NCI-H1092 treated with DMSO at 0.1 percent for 48 hours (cell line): ENCODE results near the gene DAPK2.

Experiments
- DNase-seq: peaks from one replicate; lab custom pipeline; 2025; lab: John Stamatoyannopoulos, UW

Gene DAPK2

DNA sequence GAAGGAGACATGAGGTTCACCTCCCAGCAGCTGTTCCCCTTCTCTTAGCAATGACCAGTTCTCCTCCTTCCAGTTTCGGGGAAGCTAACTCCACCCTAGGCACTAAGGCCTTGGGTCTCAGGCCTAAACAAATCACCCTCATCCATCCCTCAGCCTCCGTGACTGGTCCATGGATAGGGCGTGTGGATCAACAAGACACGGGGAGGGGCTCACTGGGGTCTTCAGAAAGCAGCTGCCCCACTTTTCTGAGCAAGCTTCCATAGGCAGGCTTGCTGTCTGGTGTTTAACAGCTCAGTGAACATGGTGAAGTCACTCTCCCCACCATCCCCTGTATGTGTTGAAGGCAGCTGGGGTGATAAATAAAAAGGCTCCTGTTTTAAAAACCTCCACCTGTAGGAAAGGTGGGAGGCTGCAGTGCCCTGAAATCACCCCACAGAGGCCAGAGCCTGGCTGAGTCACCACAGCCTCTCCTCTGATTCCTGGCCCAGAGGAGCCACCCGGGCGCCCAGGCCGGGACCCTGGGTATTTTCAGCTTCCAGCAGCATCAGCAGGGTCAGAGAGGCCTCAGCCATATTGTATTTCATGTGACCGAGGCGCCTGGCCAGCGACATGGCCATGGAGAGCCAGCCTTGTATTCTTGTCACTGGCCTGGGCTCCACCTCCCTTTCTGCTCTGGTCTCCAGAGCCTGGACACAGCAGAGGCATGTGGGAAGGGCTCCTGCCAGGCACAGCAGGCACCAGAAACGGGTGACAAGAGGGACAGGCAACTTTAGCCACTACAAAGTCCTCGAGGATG is 152.2 kb downstream of the DAPK2 start:
- DNase-seq = no peak

GRCh38 chr15:63892794-63893441 is 153.4 kb downstream of the DAPK2 start:
- no peak for DNase-seq

GRCh38 chr15:63891768-63892133 is 154.5 kb downstream of the DAPK2 start:
- no peak for DNase-seq

DNA sequence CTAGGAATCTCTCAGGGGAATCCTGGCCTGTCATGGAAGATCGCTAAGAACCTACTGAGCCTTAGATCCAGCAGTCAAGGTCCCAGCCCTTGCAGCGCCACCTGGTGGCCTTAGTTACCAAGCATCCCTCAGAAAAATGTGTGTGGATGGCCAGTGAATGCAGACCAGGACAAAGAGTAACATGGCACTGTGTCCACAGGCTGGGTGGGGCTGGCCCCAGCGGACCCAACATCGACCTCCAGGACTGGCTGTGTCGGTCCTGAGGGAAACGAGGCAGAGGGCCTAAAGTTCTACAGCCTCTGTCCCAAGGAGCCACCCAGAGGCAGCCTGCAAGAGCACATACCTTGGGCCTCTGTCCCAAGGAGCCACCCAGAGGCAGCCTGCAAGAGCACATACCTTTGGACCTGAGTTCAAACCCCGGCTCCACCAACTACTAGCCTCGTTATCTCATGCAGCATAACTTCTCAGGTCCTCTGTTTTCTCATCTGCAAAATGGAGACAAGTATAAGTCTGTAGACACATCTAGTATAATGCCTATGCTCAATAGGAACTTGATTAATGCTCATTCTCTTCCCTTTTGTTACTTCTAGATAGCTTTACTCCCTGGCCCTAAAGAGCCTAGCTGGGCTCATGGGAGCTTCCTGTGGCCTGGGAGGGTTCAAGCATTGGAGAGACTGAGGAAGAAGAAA is 155.1 kb downstream of the DAPK2 start:
- peak; percentile 53 for DNase-seq

GRCh38 chr15:63890617-63891016 is 155.7 kb downstream of the DAPK2 start:
- DNase-seq = no peak

GRCh38 chr15:63889831-63890230 is 156.5 kb downstream of the DAPK2 start:
- no peak for DNase-seq

DNA sequence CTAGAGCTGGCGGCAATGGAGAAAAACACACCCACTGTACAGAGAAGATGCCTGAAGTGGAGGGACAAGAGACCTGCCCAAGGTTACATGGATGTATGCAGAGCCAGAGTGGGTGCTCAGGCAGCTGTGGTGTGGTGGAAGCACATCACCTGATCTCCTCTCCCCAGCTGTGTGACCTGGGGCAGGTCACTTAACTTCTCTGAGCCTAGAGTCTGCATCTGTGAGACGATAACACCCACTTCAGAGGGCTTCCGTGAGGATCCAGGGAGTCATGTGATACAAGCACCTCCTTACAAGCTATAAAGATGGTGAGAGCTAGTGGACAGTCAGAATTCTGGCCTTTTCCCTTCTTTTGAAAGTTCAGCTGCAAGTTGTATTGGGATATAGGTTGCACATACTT is 157.5 kb downstream of the DAPK2 start:
- no peak for DNase-seq

DNA sequence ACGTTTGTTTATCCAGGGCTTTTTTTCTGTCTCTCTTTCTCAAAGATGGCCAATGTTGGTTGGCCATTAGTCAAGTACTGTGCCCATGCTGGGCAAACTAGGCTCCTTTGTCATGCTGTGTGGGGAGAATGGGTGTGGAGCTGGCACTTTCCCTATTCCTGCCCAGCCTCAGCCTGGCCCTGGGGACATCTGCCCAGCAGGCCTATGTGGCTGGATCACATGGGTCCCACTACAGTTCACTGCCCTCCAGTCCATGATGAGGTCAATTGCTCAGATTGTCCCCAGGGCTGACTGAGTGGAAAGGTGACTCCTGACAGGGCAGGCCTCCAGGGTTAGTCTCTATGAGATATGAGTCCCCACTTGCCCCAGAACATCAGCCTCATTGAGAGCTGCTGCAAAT is 158.1 kb downstream of the DAPK2 start:
- no peak for DNase-seq

GRCh38 chr15:63887630-63888029 is 158.7 kb downstream of the DAPK2 start:
- no peak for DNase-seq

- no peak for DNase-seq
These were observed 161.3 kb downstream of the DAPK2 start for GRCh38 chr15:63884953-63885352.

DNA sequence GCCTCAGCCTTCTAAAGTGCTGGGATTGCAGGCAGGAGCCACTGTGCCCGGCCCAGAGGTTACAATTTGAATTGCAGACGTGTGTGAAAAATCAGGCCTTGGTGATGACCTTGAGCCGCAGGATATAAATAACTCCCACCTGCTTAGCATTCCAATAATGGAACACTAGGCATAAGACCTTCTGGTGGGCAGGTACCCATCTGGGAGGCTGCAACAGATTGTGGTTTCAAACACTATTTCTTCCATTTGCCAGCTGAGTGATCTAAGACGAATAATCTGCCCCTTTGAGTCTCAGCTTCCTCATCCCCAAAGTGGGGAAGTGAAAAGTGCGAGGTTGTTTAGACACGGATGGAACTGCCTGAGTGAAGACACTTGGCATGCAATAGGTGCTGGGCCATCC is 164.9 kb downstream of the DAPK2 start:
- no peak for DNase-seq

- no peak for DNase-seq
These were observed 165.5 kb downstream of the DAPK2 start for GRCh38 chr15:63880744-63881143.

- DNase-seq = no peak
These were observed 166.3 kb downstream of the DAPK2 start for GRCh38 chr15:63879995-63880394.

- DNase-seq = no peak
These were observed 167.1 kb downstream of the DAPK2 start for GRCh38 chr15:63879211-63879610.

- DNase-seq = no peak
These were observed 168.5 kb downstream of the DAPK2 start for GRCh38 chr15:63877713-63878271.

DNA sequence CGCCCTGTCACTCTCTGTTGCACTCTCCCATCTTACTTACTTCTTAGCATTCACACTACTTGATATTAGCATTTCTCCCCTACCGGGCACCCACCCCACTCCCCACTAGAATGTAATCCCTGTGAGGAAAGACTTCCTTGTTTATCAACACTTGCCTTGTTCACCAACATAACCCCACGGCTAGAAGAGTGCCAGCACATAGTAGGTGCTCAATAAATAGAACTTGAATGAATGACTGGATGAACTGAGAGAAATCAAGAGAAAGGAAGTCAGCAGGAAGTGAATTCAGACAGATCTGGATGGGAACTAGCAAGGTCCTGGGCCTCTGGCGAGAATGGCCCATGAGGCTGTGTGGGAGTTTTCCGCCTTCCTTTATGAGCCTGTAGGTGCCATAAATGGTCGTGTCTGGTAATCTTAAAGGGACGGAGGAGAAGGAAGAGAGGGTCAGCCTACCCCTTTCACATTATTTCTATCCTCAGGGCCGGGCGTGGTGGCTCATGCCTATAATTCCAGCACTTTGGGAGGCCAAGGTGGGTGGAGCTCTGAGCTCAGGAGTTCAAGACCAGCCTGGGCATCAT is 170.1 kb downstream of the DAPK2 start:
- no peak for DNase-seq

DNA sequence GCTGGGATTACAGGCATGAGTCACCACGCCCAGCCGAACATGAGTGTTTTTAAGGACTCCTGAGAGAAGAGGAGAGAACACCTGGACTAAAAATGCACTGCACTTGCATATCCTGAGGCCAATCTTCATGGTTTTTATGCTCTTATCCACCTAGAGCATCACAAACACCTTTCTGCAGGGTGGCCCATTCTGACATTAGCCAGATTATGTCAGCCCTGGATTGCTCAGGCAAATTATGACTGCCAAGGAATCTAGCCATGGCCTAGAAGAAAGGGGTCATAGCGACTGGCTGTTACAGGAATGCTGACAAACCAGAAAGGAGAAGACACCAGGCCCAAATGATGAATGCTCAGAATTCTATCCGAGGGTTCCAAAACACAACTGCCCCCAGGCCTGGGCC is 171.7 kb downstream of the DAPK2 start:
- no peak for DNase-seq

DNA sequence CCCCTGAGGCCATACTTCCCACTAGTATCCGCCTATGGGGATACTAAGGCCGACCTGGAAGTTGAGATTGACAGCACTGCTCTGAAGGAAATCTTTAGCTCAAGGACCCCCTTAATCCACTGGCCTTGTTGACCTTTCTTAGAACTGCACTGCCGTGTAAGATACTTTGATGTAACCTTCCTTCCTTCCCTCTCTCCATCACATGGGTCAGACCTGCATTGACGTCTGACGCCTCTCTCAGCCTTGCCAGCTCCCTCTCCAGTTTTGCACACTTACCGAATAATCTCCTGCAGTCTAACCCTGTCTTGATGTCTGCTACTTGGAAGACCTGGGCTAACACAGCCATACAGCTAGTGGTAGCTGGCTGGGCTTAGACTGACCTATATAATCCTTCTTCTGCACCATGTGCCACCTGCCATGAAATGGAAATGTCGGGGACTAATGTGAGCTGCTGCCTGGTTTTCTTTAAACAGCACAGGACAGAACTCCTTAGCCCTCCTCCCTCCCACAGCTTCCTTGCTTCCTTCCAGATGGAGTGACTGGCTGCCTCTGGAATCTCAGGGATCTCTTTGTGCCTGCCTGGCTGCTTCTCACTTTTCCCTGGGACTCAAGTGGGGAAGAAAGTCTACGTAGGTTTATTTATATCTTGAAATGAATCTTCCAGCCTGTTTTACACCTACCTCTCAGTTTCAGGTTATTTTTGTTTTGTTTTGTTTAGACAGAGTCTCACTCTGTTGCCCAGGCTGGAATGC is 173.3 kb downstream of the DAPK2 start:
- DNase-seq = no peak

- no peak for DNase-seq
These were observed 175.6 kb downstream of the DAPK2 start for GRCh38 chr15:63870487-63871209.

DNA sequence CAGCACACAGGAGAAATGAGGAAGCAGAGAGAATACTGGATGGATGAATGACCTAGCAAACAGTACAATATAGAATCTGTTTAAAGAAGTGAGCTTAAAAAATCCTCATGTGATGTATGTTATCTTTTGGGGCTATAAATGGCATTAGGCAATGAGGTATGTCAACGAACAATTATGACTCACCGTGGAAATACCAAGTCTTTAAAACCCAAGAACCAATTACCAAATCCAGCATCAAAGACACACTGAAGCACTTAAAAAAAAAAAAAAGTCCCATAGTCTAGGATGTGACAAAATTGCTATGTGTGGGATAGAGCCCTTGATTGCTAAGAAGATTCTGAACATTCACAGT is 176.3 kb downstream of the DAPK2 start:
- DNase-seq = no peak

- DNase-seq = no peak
These were observed 176.8 kb downstream of the DAPK2 start for GRCh38 chr15:63869371-63870042.
